ENCODE data around the gene TUBB2A. TPM values are rescaled to one million over a fixed set of nuclear protein-coding genes. Genes with fewer than 3 reads are reported as not detected.
"Not testable (repeated sequence)": the region's sequence is repeated elsewhere in the genome, so short reads cannot be mapped to it uniquely, and the experiment has no call there.

The TUBB2A gene
- total RNA-seq, 3 donors from 2014 or later (not counting 1 experiment from before 2014, with no cell fraction given), result 9.2 to 13.2 (median 11.4) TPM

DNA sequence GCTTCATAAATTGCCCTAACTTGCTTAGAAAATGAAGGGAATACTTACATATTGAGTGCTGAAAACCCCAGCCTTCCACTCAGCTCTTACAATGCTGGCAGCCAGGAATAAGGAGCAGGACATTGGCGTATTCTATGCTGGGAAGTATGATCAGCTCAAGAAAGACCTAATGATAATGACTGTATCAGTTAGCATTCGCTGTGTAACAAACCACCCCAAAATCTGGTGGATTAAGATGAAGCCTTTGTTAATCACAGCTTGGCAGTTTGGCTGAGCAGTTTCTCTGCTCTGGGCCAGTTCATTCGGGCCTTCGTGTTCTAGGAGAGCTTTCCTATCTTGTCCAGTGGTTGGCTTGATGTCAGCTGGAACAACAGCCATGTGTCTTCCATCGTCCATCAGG is 33.4 kb upstream of the TUBB2A start:
- H3K9me3 Mint-ChIP-seq, result no peaks in the 10 kb centered on the region

DNA sequence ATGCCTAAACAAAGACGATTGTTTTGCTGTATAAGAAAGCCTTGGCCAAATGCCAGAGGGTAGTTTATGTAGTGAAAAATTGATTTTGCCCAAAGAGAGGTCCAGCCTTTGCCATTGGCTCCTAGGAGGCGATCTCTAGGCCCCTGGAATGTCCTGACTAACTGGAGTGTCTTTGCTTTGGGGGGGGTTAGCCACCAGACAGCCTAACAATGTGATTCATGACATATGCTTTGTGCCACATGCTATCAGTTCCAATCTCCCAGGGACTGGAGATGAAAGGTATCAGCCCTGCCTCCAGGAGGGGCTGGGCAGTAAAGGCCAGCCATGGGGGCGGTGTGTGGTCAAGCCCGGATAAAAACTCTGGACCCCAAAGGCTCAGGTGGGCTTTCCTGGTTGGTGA is 32.7 kb upstream of the TUBB2A start:
- Mint-ChIP-seq H3K4me1 (no peaks in the 10 kb centered on the region), H3K9me3 (no peaks in the 10 kb centered on the region), H3K4me3 (no peak overlapping the region), H3K36me3 (no peaks in the 10 kb centered on the region), H3K27ac (no peak overlapping the region), H3K27me3 (ENCODE audit: low read depth in 2 of 2) (peaks cover 19 to 39% of the 10 kb centered on the region in 2 donors)
- Histone ChIP-seq H3K27me3 (ENCODE audit: control insufficient read depth, insufficient read depth, low read length) (no peaks in the 10 kb centered on the region), H3K4me1 (ENCODE audit: control insufficient read depth, insufficient read depth, low read length) (no peaks in the 10 kb centered on the region), H3K36me3 (ENCODE audit: control insufficient read depth, insufficient read depth, low read length) (no peaks in the 10 kb centered on the region), H3K9me3 (ENCODE audit: control insufficient read depth, insufficient read depth, low read length) (no peaks in the 10 kb centered on the region), H3K27ac (ENCODE audit: low read length) (no peak overlapping the region), H3K4me3 (ENCODE audit: low read length) (no peak overlapping the region)
- intact Hi-C loops (cut with micrococcal nuclease), result no loop called here
- whole genome bisulfite sequencing (ENCODE audit: insufficient coverage), result 79% methylated on average over 3 of the region's 4 CpGs
- no peak for DNase-seq
- TF ChIP-seq, protein P1, sequence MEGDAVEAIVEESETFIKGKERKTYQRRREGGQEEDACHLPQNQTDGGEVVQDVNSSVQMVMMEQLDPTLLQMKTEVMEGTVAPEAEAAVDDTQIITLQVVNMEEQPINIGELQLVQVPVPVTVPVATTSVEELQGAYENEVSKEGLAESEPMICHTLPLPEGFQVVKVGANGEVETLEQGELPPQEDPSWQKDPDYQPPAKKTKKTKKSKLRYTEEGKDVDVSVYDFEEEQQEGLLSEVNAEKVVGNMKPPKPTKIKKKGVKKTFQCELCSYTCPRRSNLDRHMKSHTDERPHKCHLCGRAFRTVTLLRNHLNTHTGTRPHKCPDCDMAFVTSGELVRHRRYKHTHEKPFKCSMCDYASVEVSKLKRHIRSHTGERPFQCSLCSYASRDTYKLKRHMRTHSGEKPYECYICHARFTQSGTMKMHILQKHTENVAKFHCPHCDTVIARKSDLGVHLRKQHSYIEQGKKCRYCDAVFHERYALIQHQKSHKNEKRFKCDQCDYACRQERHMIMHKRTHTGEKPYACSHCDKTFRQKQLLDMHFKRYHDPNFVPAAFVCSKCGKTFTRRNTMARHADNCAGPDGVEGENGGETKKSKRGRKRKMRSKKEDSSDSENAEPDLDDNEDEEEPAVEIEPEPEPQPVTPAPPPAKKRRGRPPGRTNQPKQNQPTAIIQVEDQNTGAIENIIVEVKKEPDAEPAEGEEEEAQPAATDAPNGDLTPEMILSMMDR (IDR thresholded peaks at IDR 0.05), result no peak
- ATAC-seq, result no peak

More for the DNA sequence above, 33.4 kb upstream of the TUBB2A start:
- DNase-seq (no peak), ATAC-seq (no peak)
- no peaks in the 10 kb centered on the region for H3K4me1 Mint-ChIP-seq
- H3K36me3 Mint-ChIP-seq, result no peaks in the 10 kb centered on the region
- 91% methylated on average over 5 of the region's 5 CpGs for WGBS (ENCODE audit: insufficient coverage)
- no peak overlapping the region for H3K27ac ChIP-seq (ENCODE audit: low read length)
- H3K9me3 ChIP-seq (ENCODE audit: control insufficient read depth, insufficient read depth, low read length), result no peaks in the 10 kb centered on the region
- H3K4me1 ChIP-seq (ENCODE audit: control insufficient read depth, insufficient read depth, low read length), result no peaks in the 10 kb centered on the region
- H3K27me3 Mint-ChIP-seq (ENCODE audit: low read depth in 2 of 2), result peaks cover 16 to 34% of the 10 kb centered on the region in 2 donors
- no peak overlapping the region for H3K27ac Mint-ChIP-seq
- intact Hi-C loops (cut with micrococcal nuclease), result no loop called here
- TF ChIP-seq, protein P1 (IDR thresholded peaks at IDR 0.05), result no peak
- no peak overlapping the region for H3K4me3 ChIP-seq (ENCODE audit: low read length)
- H3K27me3 ChIP-seq (ENCODE audit: control insufficient read depth, insufficient read depth, low read length), result no peaks in the 10 kb centered on the region
- H3K4me3 Mint-ChIP-seq, result no peak overlapping the region
- no peaks in the 10 kb centered on the region for H3K36me3 ChIP-seq (ENCODE audit: control insufficient read depth, insufficient read depth, low read length)

DNA sequence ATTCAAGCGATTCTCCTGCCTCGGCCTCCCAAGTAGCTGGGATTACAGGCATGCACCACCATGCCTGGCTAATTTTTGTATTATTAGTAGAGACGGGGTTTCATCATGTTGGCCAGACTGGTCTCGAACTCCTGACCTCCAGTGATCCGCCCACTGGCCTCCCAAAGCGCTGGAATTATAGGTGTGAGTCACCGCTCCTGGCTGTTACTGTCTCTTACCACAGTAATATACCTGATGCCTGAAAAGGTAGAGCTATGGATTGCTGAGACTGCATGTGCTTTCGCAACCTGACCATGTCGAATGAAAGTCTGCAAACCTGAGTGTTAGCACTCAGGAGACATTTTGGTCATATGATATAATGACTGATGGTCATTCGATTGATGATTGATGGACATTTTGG is 31.8 kb upstream of the TUBB2A start:
- H3K4me1 Mint-ChIP-seq; H3K4me3 Mint-ChIP-seq; H3K36me3 ChIP-seq (ENCODE audit: control insufficient read depth, insufficient read depth, low read length); H3K27ac ChIP-seq (ENCODE audit: low read length); H3K4me3 ChIP-seq (ENCODE audit: low read length); H3K27ac Mint-ChIP-seq; H3K36me3 Mint-ChIP-seq; H3K27me3 ChIP-seq (ENCODE audit: control insufficient read depth, insufficient read depth, low read length); DNase-seq; intact Hi-C loops (cut with micrococcal nuclease); H3K4me1 ChIP-seq (ENCODE audit: control insufficient read depth, insufficient read depth, low read length); H3K9me3 ChIP-seq (ENCODE audit: control insufficient read depth, insufficient read depth, low read length); ATAC-seq; H3K9me3 Mint-ChIP-seq: not testable (repeated sequence)
- H3K27me3 Mint-ChIP-seq (ENCODE audit: low read depth in 2 of 2), result peaks cover 26 to 46% of the 10 kb centered on the region in 2 donors
- WGBS (ENCODE audit: insufficient coverage), result 89% methylated on average over 10 of the region's 10 CpGs

DNA sequence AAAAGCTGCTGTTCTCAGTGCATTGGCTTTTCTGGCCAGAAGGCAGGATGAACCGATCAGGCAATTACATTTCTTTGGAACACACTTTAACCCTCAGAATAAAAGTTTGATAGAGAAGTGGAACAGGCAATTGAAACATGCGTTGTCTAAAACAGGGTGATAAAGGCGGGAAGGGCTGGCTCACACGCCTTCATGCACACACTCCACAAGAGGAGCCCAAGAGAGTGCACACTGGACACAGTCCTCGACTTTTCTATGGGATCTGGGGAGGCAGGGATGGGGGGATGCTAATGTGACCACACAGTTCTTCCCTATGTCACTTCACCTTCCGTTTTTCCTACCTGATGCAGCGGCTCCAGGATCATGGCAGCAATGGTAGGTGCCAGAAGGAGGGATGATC is 30.9 kb upstream of the TUBB2A start:
- Mint-ChIP-seq H3K27me3 (ENCODE audit: low read depth in 2 of 2) (peaks cover 26 to 50% of the 10 kb centered on the region in 2 donors), H3K4me1 (no peaks in the 10 kb centered on the region), H3K36me3 (no peaks in the 10 kb centered on the region), H3K4me3 (no peak overlapping the region), H3K27ac (no peak overlapping the region), H3K9me3 (no peaks in the 10 kb centered on the region)
- no peak overlapping the region for H3K4me3 ChIP-seq (ENCODE audit: low read length)
- ATAC-seq (no peak), DNase-seq (no peak)
- H3K36me3 ChIP-seq (ENCODE audit: control insufficient read depth, insufficient read depth, low read length), result no peaks in the 10 kb centered on the region
- H3K27ac ChIP-seq (ENCODE audit: low read length), result no peak overlapping the region
- WGBS (ENCODE audit: insufficient coverage), result 86% methylated on average over 5 of the region's 7 CpGs
- no peaks in the 10 kb centered on the region for H3K9me3 ChIP-seq (ENCODE audit: control insufficient read depth, insufficient read depth, low read length)
- TF ChIP-seq, protein P1 (IDR thresholded peaks at IDR 0.05), result no peak
- no peaks in the 10 kb centered on the region for H3K27me3 ChIP-seq (ENCODE audit: control insufficient read depth, insufficient read depth, low read length)
- intact Hi-C loops (cut with micrococcal nuclease), result no loop called here
- H3K4me1 ChIP-seq (ENCODE audit: control insufficient read depth, insufficient read depth, low read length), result no peaks in the 10 kb centered on the region
